Upper lobe of right lung (tissue), 1 donor: Measurements from ENCODE around the gene PLEKHG3. TPM values are rescaled to one million over a fixed set of nuclear protein-coding genes. Genes with fewer than 3 reads are reported as not detected.

ENCODE experiments used
- ATAC-seq: fragments of 200-7000 bp; cut with Tn5 transposase; one replicate; pipeline ENCODE4 v1.9.1; 2020; ENCODE audit warnings: mild to moderate bottlenecking, moderate library complexity
- DNase-seq: peaks from one replicate; pipeline ENCODE4 v3.0.0-alpha.2; 2020
- H3K27ac ChIP-seq: fragments of 200-600 bp; one replicate; pipeline ENCODE4 v1.8.0; 2022
- H3K27me3 ChIP-seq: fragments of 200-600 bp; one replicate; pipeline ENCODE4 v1.8.0; 2022; ENCODE audit warnings: mild to moderate bottlenecking
- H3K36me3 ChIP-seq: fragments of 200-600 bp; one replicate; pipeline ENCODE4 v1.8.0; 2022
- H3K4me1 ChIP-seq: fragments of 200-600 bp; one replicate; pipeline ENCODE4 v1.8.0; 2022
- H3K4me3 ChIP-seq: fragments of 200-600 bp; one replicate; pipeline ENCODE4 v1.8.0; 2022; ENCODE audit warnings: mild to moderate bottlenecking
- H3K9me3 ChIP-seq: fragments of 200-600 bp; one replicate; pipeline ENCODE4 v1.8.0; 2022
- intact Hi-C: fragments of 100-400 bp; cut with DNase I; formaldehyde crosslinking; loops from one replicate; pipeline ENCODE4 v1.11.0; 2022
- total RNA-seq: library from RNA; stranded (reverse); fragmentation: NEBNext Ultra II Directional; extraction: Animal tissue kit (Norgen Biotek cat#: 25700); gene quantifications from one replicate; pipeline ENCODE4 v1.2.1, GENCODE V29; 2021
- TF ChIP-seq, protein P1 (sequence below): fragments of 200-600 bp; IDR thresholded peaks from one replicate; pipeline ENCODE4 v1.8.0; 2022; ENCODE audit warnings: antibody characterized with exemption
- donor health status: DM: no; HTN: yes; CAD: no; lungs with severe emphysema.

Gene PLEKHG3
- total RNA-seq, 1 donor from 2014 or later = 34.5 TPM

DNA sequence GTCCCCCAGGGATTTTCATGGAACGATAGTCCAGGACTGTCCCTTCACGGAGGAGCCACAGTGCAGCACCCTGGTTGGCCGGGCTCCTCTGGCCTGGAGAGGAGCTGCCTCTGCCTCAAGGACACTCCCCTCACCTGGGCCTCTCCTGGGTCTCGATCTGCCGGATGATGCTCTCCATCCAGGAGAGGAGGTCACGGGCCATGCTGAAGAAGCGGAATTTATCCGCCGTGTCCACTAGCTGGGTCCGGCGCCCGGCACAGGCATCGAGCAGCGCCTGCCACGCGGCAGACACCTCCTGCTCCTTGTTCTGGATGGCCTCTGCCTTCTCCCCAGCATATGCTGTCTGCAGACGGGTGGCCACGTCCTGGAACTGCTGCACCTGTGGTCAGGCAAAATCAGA lies 66.5 kb downstream of the PLEKHG3 start:
- TF ChIP-seq, protein P1, sequence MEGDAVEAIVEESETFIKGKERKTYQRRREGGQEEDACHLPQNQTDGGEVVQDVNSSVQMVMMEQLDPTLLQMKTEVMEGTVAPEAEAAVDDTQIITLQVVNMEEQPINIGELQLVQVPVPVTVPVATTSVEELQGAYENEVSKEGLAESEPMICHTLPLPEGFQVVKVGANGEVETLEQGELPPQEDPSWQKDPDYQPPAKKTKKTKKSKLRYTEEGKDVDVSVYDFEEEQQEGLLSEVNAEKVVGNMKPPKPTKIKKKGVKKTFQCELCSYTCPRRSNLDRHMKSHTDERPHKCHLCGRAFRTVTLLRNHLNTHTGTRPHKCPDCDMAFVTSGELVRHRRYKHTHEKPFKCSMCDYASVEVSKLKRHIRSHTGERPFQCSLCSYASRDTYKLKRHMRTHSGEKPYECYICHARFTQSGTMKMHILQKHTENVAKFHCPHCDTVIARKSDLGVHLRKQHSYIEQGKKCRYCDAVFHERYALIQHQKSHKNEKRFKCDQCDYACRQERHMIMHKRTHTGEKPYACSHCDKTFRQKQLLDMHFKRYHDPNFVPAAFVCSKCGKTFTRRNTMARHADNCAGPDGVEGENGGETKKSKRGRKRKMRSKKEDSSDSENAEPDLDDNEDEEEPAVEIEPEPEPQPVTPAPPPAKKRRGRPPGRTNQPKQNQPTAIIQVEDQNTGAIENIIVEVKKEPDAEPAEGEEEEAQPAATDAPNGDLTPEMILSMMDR = no peak
- Histone ChIP-seq H3K4me1 (no peaks in the 10 kb centered on the region), H3K4me3 (no peak overlapping the region), H3K27ac (no peak overlapping the region), H3K9me3 (no peaks in the 10 kb centered on the region), H3K36me3 (no peaks in the 10 kb centered on the region), H3K27me3 (no peaks in the 10 kb centered on the region)
- DNase-seq (no peak), ATAC-seq (no peak)
- intact Hi-C loops = no loop called here

DNA sequence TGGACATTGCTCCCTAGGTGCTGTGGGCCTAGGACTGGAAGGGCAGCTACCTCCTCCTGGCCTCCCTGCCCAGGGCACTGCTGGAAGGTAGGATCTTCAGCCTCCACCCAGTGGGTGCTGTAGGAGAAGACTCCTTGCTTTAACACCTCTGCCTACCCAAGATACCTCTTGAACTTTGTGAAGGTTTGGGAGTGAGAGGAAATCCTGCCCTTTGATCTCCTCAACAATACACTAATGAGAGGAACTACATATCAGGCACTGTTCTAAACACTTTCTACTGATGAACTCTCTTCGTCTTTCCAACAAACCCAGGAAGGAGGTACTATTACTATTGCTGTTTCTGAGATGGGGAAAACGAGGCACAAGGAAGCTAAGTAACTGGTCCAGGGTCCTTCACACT lies 66.9 kb downstream of the PLEKHG3 start:
- Histone ChIP-seq H3K4me3 (no peak overlapping the region), H3K27me3 (no peaks in the 10 kb centered on the region), H3K27ac (no peak overlapping the region), H3K36me3 (no peaks in the 10 kb centered on the region), H3K9me3 (no peaks in the 10 kb centered on the region), H3K4me1 (no peaks in the 10 kb centered on the region)
- ATAC-seq = no peak
- intact Hi-C loops = no loop called here
- TF ChIP-seq, protein P1 = no peak
- DNase-seq = no peak

DNA sequence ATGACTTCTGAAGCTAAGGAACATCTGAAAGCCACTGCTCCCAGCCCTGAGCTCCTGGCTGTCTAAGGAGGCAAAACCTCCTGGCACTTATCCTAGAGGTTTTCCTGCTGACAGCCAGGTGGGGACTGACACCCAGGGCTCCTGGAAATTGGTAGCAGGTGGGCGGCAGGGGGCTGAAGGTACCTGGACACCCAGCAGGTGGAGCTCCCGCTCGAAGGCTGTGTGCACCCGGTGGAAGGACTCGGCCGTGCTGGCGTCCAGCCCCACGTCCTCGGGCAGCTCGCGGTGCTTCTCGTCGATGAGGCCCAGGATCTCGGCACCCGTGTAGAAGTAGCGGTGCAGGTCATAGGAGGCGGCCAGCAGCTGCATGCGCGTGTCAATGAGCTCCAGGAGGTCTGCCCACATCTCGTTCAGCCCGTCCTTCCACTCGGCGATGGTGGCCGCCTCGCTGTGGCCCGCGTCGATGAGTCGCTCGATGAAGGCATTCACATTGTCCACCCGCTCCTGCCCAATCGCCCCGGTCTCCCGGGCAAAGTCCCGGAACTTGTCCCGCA lies 68.2 kb downstream of the PLEKHG3 start:
- DNase-seq = no peak

DNA sequence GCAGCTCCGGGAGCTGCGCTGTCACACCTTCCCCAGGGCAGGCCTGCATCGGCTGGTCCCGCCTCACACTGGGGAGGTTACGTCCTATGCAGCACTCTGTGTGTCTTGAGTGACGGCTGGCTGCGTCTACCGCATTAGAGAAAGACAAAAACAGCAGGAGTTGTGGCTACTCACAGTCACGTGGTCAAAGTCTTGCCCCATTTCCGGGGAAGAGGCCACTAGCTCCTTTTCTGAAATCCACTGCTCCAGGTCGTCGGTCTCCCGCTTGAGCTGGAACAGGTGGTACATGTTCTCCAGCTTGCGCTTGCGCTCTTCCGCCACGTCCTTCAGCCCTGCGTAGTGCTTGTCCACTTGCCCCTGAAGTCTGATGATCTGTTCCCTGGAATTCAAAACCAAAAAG lies 68.8 kb downstream of the PLEKHG3 start:
- intact Hi-C loops = no loop called here
- TF ChIP-seq, protein P1 = no peak
- Histone ChIP-seq H3K27me3 (no peaks in the 10 kb centered on the region), H3K4me3 (no peak overlapping the region), H3K4me1 (no peaks in the 10 kb centered on the region), H3K36me3 (no peaks in the 10 kb centered on the region), H3K27ac (no peak overlapping the region), H3K9me3 (no peaks in the 10 kb centered on the region)
- ATAC-seq (no peak), DNase-seq (no peak)

More for the DNA sequence above, 68.2 kb downstream of the PLEKHG3 start:
- no peaks in the 10 kb centered on the region for H3K9me3 ChIP-seq
- no peak overlapping the region for H3K4me3 ChIP-seq
- no peaks in the 10 kb centered on the region for H3K4me1 ChIP-seq
- TF ChIP-seq, protein P1 = no peak
- H3K36me3 ChIP-seq = no peaks in the 10 kb centered on the region
- no peak for ATAC-seq
- intact Hi-C loops = no loop called here
- H3K27ac ChIP-seq = no peak overlapping the region
- no peaks in the 10 kb centered on the region for H3K27me3 ChIP-seq

DNA sequence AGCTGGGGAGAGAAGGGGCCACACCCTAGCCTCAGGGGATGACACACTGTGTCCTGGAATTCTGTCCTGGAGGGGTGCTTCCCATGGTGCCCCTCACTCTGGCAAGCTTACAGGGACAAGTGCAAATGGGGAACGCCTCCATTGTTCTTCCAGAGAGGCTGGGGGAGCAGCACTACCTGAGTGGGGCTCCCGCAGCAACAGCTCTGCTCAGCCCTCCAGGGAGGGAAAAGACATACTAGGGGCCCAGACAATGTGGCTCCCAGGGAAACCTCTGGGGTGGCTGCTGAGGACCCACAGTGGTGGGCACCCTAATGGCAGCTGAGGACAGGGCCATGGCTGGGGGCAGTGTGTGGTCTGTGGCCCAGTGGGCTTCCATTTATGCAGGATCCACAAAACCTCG lies 69.4 kb downstream of the PLEKHG3 start:
- ATAC-seq (no peak), DNase-seq (no peak)
- H3K36me3 ChIP-seq = no peaks in the 10 kb centered on the region
- no peaks in the 10 kb centered on the region for H3K4me1 ChIP-seq
- intact Hi-C loops = no loop called here
- H3K4me3 ChIP-seq = no peak overlapping the region
- H3K9me3 ChIP-seq = no peaks in the 10 kb centered on the region
- H3K27ac ChIP-seq = no peak overlapping the region
- TF ChIP-seq, protein P1 = no peak
- H3K27me3 ChIP-seq = no peaks in the 10 kb centered on the region

DNA sequence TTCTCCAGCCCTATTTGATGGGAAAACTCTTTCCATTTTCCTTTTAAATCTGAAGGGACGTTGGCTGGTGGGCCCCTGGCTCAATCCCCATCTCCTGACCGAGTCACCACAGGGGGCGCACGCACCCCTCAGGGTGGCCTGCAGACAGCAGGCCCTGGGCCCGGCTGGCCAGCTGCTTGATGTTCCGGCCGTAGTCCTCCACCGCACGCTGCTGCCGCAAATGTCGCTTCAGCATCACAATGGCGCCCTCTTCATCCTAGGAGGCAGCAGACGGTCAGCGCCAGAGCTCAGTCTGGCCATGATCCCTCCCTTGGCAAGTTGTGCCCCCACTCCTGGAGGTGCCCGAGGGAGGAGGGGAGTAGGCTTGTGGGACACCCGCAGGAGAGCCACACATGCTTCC lies 70.0 kb downstream of the PLEKHG3 start:
- Histone ChIP-seq H3K4me1 (no peaks in the 10 kb centered on the region), H3K27me3 (no peaks in the 10 kb centered on the region), H3K9me3 (no peaks in the 10 kb centered on the region), H3K27ac (no peak overlapping the region), H3K4me3 (no peak overlapping the region), H3K36me3 (no peaks in the 10 kb centered on the region)
- TF ChIP-seq, protein P1 = no peak
- no peak for DNase-seq
- intact Hi-C loops = no loop called here
- no peak for ATAC-seq
